Trophoblast cell (in vitro differentiated cells and primary cell): ENCODE measurements around the gene AQP12A.

Experiments used
- DNase-seq, 2 donors: peaks; one replicate each; pipeline ENCODE4 v3.0.0-alpha.2; 2016
- H2AFZ ChIP-seq: 2 replicates; pipeline ENCODE4 v1.6.1; 2013; ENCODE audit warnings: low read length, moderate library complexity, mild to moderate bottlenecking; ENCODE audit not compliant: insufficient read depth, poor library complexity
- H2AK5ac ChIP-seq: 2 replicates; pipeline ENCODE4 v1.6.1; 2013; ENCODE audit warnings: mild to moderate bottlenecking, low read length
- H2BK120ac ChIP-seq: 2 replicates; pipeline ENCODE4 v1.6.1; 2013; ENCODE audit warnings: low read length, mild to moderate bottlenecking, moderate library complexity; ENCODE audit not compliant: insufficient read depth, poor library complexity
- H2BK12ac ChIP-seq: 2 replicates; pipeline ENCODE4 v1.6.1; 2013; ENCODE audit warnings: mild to moderate bottlenecking, low read length, moderate library complexity
- H2BK5ac ChIP-seq: 2 replicates; pipeline ENCODE4 v1.6.1; 2013; ENCODE audit warnings: low read length, low read depth, moderate library complexity, mild to moderate bottlenecking; ENCODE audit not compliant: poor library complexity
- H3K14ac ChIP-seq: 2 replicates; pipeline ENCODE4 v1.6.1; 2013; ENCODE audit warnings: mild to moderate bottlenecking, low read length
- H3K18ac ChIP-seq: 2 replicates; pipeline ENCODE4 v1.6.1; 2013; ENCODE audit warnings: mild to moderate bottlenecking, low read length
- H3K23ac ChIP-seq: 2 replicates; pipeline ENCODE4 v1.6.1; 2013; ENCODE audit warnings: low read length
- H3K27ac ChIP-seq: 2 replicates; pipeline ENCODE4 v1.5.1; 2013; ENCODE audit warnings: low read depth, mild to moderate bottlenecking, inconsistent platforms, low read length, moderate library complexity
- H3K27me3 ChIP-seq: 2 replicates; pipeline ENCODE4 v1.6.1; 2013; ENCODE audit warnings: inconsistent platforms, mild to moderate bottlenecking, low read length, moderate library complexity; ENCODE audit not compliant: insufficient read depth
- H3K36me3 ChIP-seq, 2 experiments: 1 replicate in 1 of 2; 2 replicates in 1 of 2; pipeline ENCODE4 v1.6.1; 2013; ENCODE audit warnings: low read length in 2 of 2, mild to moderate bottlenecking in 2 of 2, moderate library complexity in 1 of 2; ENCODE audit not compliant: insufficient read depth in 2 of 2, control insufficient read depth in 1 of 2
- H3K4ac ChIP-seq: 2 replicates; pipeline ENCODE4 v1.6.1; 2013; ENCODE audit warnings: low read depth, mild to moderate bottlenecking, low read length, moderate library complexity
- H3K4me1 ChIP-seq, 2 experiments: 1 replicate in 1 of 2; 2 replicates in 1 of 2; pipeline ENCODE4 v1.6.1; 2013; ENCODE audit warnings: low read length in 2 of 2, mild to moderate bottlenecking in 2 of 2, moderate library complexity in 1 of 2; ENCODE audit not compliant: insufficient read depth in 2 of 2, control insufficient read depth in 1 of 2
- H3K4me2 ChIP-seq: 2 replicates; pipeline ENCODE4 v1.6.1; 2013; ENCODE audit warnings: inconsistent platforms, mild to moderate bottlenecking, low read length, moderate library complexity
- H3K4me3 ChIP-seq: 2 replicates; pipeline ENCODE4 v1.5.1; 2013; ENCODE audit warnings: mild to moderate bottlenecking, low read depth, low read length, inconsistent platforms
- H3K79me1 ChIP-seq: one replicate; pipeline ENCODE4 v1.6.1; 2013; ENCODE audit warnings: low read length
- H3K79me2 ChIP-seq: 2 replicates; pipeline ENCODE4 v1.6.1; 2013; ENCODE audit warnings: low read length, mild to moderate bottlenecking; ENCODE audit not compliant: control insufficient read depth, insufficient read depth, poor library complexity
- H3K9ac ChIP-seq: 2 replicates; pipeline ENCODE4 v1.6.1; 2013; ENCODE audit warnings: mild to moderate bottlenecking, low read length
- H3K9me3 ChIP-seq: 2 replicates; pipeline ENCODE4 v1.6.1; 2013; ENCODE audit warnings: low read depth, mild to moderate bottlenecking, control low read depth, inconsistent platforms, low read length; ENCODE audit not compliant: insufficient read depth
- H4K12ac ChIP-seq: 2 replicates; pipeline ENCODE4 v1.6.1; 2013; ENCODE audit warnings: low read depth, mild to moderate bottlenecking, low read length, moderate library complexity
- H4K8ac ChIP-seq: 2 replicates; pipeline ENCODE4 v1.6.1; 2013; ENCODE audit warnings: low read depth, mild to moderate bottlenecking, low read length, moderate library complexity
- H4K91ac ChIP-seq: one replicate; pipeline ENCODE4 v1.6.1; 2013; ENCODE audit warnings: low read depth, mild to moderate bottlenecking, low read length, moderate library complexity
- WGBS: extraction: QIAGEN DNeasy Blood & Tissue Kit; methylation state at CpG from one replicate; pipeline ENCODE4 v1.1.7; 2013; ENCODE audit warnings: missing lambda C conversion rate; ENCODE audit not compliant: insufficient read length, insufficient coverage; ENCODE audit errors: extremely low coverage; 5-methylcytosine and 5-hydroxymethylcytosine counted together

AQP12A gene

GRCh38 chr2:240643811-240644150 lies 47.9 kb upstream of the AQP12A start:
- DNase-seq: no peak
- Histone ChIP-seq H2BK120ac (no peak overlapping the region), H3K79me1 (no peaks in the 10 kb centered on the region), H3K27ac (no peak overlapping the region), H3K4ac (no peak overlapping the region), H3K9ac (no peak overlapping the region), H2AK5ac (no peak overlapping the region), H3K36me3 (no peaks in the 10 kb centered on the region), H4K8ac (no peak overlapping the region), H3K14ac (no peak overlapping the region), H3K18ac (no peak overlapping the region), H3K4me1 (no peaks in the 10 kb centered on the region), H2BK12ac (no peak overlapping the region), H3K79me2 (no peaks in the 10 kb centered on the region), H3K4me3 (no peak overlapping the region), H3K9me3 (no peaks in the 10 kb centered on the region), H2AFZ (no peak overlapping the region), H3K27me3 (no peaks in the 10 kb centered on the region), H3K23ac (no peak overlapping the region), H2BK5ac (no peak overlapping the region), H4K12ac (no peak overlapping the region), H4K91ac (no peak overlapping the region), H3K4me2 (no peak overlapping the region)
- WGBS: no CpG with 5 or more reads among the region's 15 CpGs

- Histone ChIP-seq H3K4ac (no peak overlapping the region), H2BK120ac (no peak overlapping the region), H3K27me3 (no peaks in the 10 kb centered on the region), H3K4me2 (no peak overlapping the region), H2AK5ac (no peak overlapping the region), H3K36me3 (no peaks in the 10 kb centered on the region), H3K4me1 (no peaks in the 10 kb centered on the region), H4K91ac (no peak overlapping the region), H3K9me3 (no peaks in the 10 kb centered on the region), H3K27ac (no peak overlapping the region), H2BK12ac (no peak overlapping the region), H3K23ac (no peak overlapping the region), H2BK5ac (no peak overlapping the region), H3K4me3 (no peak overlapping the region), H3K14ac (no peak overlapping the region), H2AFZ (no peak overlapping the region), H3K79me2 (no peaks in the 10 kb centered on the region), H4K12ac (no peak overlapping the region), H3K9ac (no peak overlapping the region), H3K18ac (no peak overlapping the region), H3K79me1 (no peaks in the 10 kb centered on the region), H4K8ac (no peak overlapping the region)
- DNase-seq: no peak
- WGBS: no CpG with 5 or more reads among the region's 14 CpGs
These were observed 47.5 kb upstream of the AQP12A start for GRCh38 chr2:240644171-240644651.

GRCh38 chr2:240644859-240645301 lies 46.8 kb upstream of the AQP12A start:
- no peaks in the 10 kb centered on the region for H3K79me1 ChIP-seq
- DNase-seq: no peak
- no peak overlapping the region for H3K18ac ChIP-seq
- no CpG with 5 or more reads among the region's 8 CpGs for WGBS
- H2BK12ac ChIP-seq: no peak overlapping the region
- H3K4me2 ChIP-seq: no peak overlapping the region
- no peaks in the 10 kb centered on the region for H3K36me3 ChIP-seq
- H4K12ac ChIP-seq: no peak overlapping the region
- H3K4me3 ChIP-seq: no peak overlapping the region
- H3K79me2 ChIP-seq: no peaks in the 10 kb centered on the region
- H2AFZ ChIP-seq: no peak overlapping the region
- H3K14ac ChIP-seq: no peak overlapping the region
- no peak overlapping the region for H4K8ac ChIP-seq
- no peak overlapping the region for H2AK5ac ChIP-seq
- H3K27me3 ChIP-seq: no peaks in the 10 kb centered on the region
- H3K4me1 ChIP-seq: no peaks in the 10 kb centered on the region
- no peak overlapping the region for H3K9ac ChIP-seq
- H3K4ac ChIP-seq: no peak overlapping the region
- no peak overlapping the region for H4K91ac ChIP-seq
- H3K23ac ChIP-seq: no peak overlapping the region
- H3K27ac ChIP-seq: no peak overlapping the region
- H3K9me3 ChIP-seq: no peaks in the 10 kb centered on the region
- H2BK5ac ChIP-seq: no peak overlapping the region
- no peak overlapping the region for H2BK120ac ChIP-seq

GRCh38 chr2:240645346-240645745 lies 46.3 kb upstream of the AQP12A start:
- DNase-seq: no peak
- Histone ChIP-seq H2BK5ac (no peak overlapping the region), H3K4me2 (no peak overlapping the region), H3K79me1 (no peaks in the 10 kb centered on the region), H2BK120ac (no peak overlapping the region), H2AFZ (no peak overlapping the region), H3K4ac (no peak overlapping the region), H3K27me3 (no peaks in the 10 kb centered on the region), H2AK5ac (no peak overlapping the region), H3K4me3 (no peak overlapping the region), H4K12ac (no peak overlapping the region), H2BK12ac (no peak overlapping the region), H3K36me3 (no peaks in the 10 kb centered on the region), H3K4me1 (no peaks in the 10 kb centered on the region), H3K9me3 (peaks cover 2% of the 10 kb centered on the region), H3K18ac (no peak overlapping the region), H3K27ac (no peak overlapping the region), H4K8ac (no peak overlapping the region), H3K23ac (no peak overlapping the region), H3K79me2 (no peaks in the 10 kb centered on the region), H4K91ac (no peak overlapping the region), H3K9ac (no peak overlapping the region), H3K14ac (no peak overlapping the region)
- no CpG with 5 or more reads among the region's 10 CpGs for WGBS
